Stimulated activated naive CD4-positive, alpha-beta T cell treated with Interleukin-2 at 50 U/mL for 16 hours (primary cell): Measurements from ENCODE around the gene SPTSSA.
"Not testable (repeated sequence)": the region's sequence is repeated elsewhere in the genome, so short reads cannot be mapped to it uniquely, and the experiment has no call there.

ENCODE experiments used
- DNase-seq: peaks from one replicate; lab custom pipeline; 2025; lab: John Stamatoyannopoulos, UW

SPTSSA gene

GRCh38 chr14:34462132-34462893, at the start of gene SPTSSA:
TSS of gene SPTSSA (minus strand) at chr14:34462240. CDS start at chr14:34462207, 33 bp downstream.
- DNase-seq: peak; percentile 90

GRCh38 chr14:34507884-34508283, 45.8 kb upstream of the SPTSSA start:
- no peak for DNase-seq

GRCh38 chr14:34507459-34507858, 45.4 kb upstream of the SPTSSA start:
- no peak for DNase-seq

- not testable (repeated sequence) for DNase-seq
Observed at GRCh38 chr14:34505124-34505491, 43.1 kb upstream of the SPTSSA start.

GRCh38 chr14:34504027-34504426, 42.0 kb upstream of the SPTSSA start:
- not testable (repeated sequence) for DNase-seq

- no peak for DNase-seq
Observed at GRCh38 chr14:34502545-34503225, 40.6 kb upstream of the SPTSSA start.

GRCh38 chr14:34502001-34502400, 40.0 kb upstream of the SPTSSA start:
- DNase-seq: no peak

GRCh38 chr14:34501004-34501580, 39.1 kb upstream of the SPTSSA start:
- no peak for DNase-seq

GRCh38 chr14:34498684-34499412, 36.8 kb upstream of the SPTSSA start:
- DNase-seq: no peak

GRCh38 chr14:34496679-34497513, 34.9 kb upstream of the SPTSSA start:
- DNase-seq: no peak

GRCh38 chr14:34496007-34496678, 34.1 kb upstream of the SPTSSA start:
- DNase-seq: no peak

GRCh38 chr14:34489324-34489723, 27.3 kb upstream of the SPTSSA start:
- no peak for DNase-seq

- DNase-seq: no peak
Observed at GRCh38 chr14:34488528-34488927, 26.5 kb upstream of the SPTSSA start.

GRCh38 chr14:34484726-34485125, 22.7 kb upstream of the SPTSSA start:
- no peak for DNase-seq

- no peak for DNase-seq
Observed at GRCh38 chr14:34482463-34482862, 20.4 kb upstream of the SPTSSA start.

- DNase-seq: no peak
Observed at GRCh38 chr14:34479694-34480093, 17.7 kb upstream of the SPTSSA start.

- no peak for DNase-seq
Observed at GRCh38 chr14:34478261-34478660, 16.2 kb upstream of the SPTSSA start.

- not testable (repeated sequence) for DNase-seq
Observed at GRCh38 chr14:34476036-34476435, 14.0 kb upstream of the SPTSSA start.

- no peak for DNase-seq
Observed at GRCh38 chr14:34475163-34475562, 13.1 kb upstream of the SPTSSA start.

- DNase-seq: no peak
Observed at GRCh38 chr14:34474187-34474679, 12.2 kb upstream of the SPTSSA start.
